OCI-LY3 (cell line): ENCODE data around the gene OR2T35.
A peak's percentile ranks its signal among the peaks of the same experiment; 100 is the strongest.
"Not testable (repeated sequence)": the region's sequence is repeated elsewhere in the genome, so short reads cannot be mapped to it uniquely, and the experiment has no call there.

Experiments used
- H2AFZ ChIP-seq: fragments of 200-600, 300-600 bp; shearing (Covaris generic); 2 replicates; pipeline ENCODE4 v1.6.0; 2014; ENCODE audit warnings: antibody characterized with exemption, low read depth, low read length
- H3K27ac ChIP-seq: fragments of 200-600, 300-600 bp; sonication (generic); 2 replicates; pipeline ENCODE4 v1.5.1; 2014; ENCODE audit warnings: mild to moderate bottlenecking, low read length, moderate library complexity, mixed read lengths
- H3K27me3 ChIP-seq: fragments of 200-600, 300-600 bp; sonication (generic); 2 replicates; pipeline ENCODE4 v1.6.1; 2014; ENCODE audit warnings: low read depth, low read length, mixed read lengths
- H3K36me3 ChIP-seq: fragments of 200-600, 300-600 bp; sonication (generic); replicated peaks from 2 replicates; pipeline ENCODE3; 2014; ENCODE audit warnings: low read depth, low read length, mixed read lengths
- H3K4me1 ChIP-seq: fragments of 300-600, 200-600 bp; sonication (generic); 2 replicates; pipeline ENCODE4 v1.6.1; 2014; ENCODE audit warnings: low read length, mixed read lengths
- H3K4me2 ChIP-seq: fragments of 200-600, 300-600 bp; sonication (generic); 2 replicates; pipeline ENCODE4 v1.6.1; 2014; ENCODE audit warnings: low read length, mixed read lengths
- H3K4me3 ChIP-seq: fragments of 300-600, 200-600 bp; sonication (generic); 2 replicates; pipeline ENCODE4 v1.5.1; 2014; ENCODE audit warnings: antibody characterized with exemption, mild to moderate bottlenecking, low read length, moderate library complexity
- H3K79me2 ChIP-seq: fragments of 300-600, 200-600 bp; shearing (Covaris generic); 2 replicates; pipeline ENCODE4 v1.6.1; 2014; ENCODE audit warnings: mild to moderate bottlenecking, low read length, mixed read lengths
- H3K9ac ChIP-seq: fragments of 300-600, 200-600 bp; shearing (Covaris generic); 2 replicates; pipeline ENCODE4 v1.6.0; 2014; ENCODE audit warnings: mild to moderate bottlenecking, low read length, moderate library complexity
- H3K9me3 ChIP-seq: fragments of 200-600, 300-600 bp; shearing (Covaris generic); 2 replicates; pipeline ENCODE4 v1.6.1; 2014; ENCODE audit warnings: low read length, mixed read lengths; ENCODE audit not compliant: insufficient read depth
- H4K20me1 ChIP-seq: fragments of 200-600, 300-600 bp; sonication (generic); 2 replicates; pipeline ENCODE4 v1.6.1; 2016; ENCODE audit warnings: low read length, mixed read lengths; ENCODE audit not compliant: insufficient read depth
- EZH2phosphoT487 ChIP-seq: fragments of 200-600 bp; shearing (Covaris generic); IDR thresholded peaks from 2 replicates; pipeline ENCODE4 v1.6.1; 2018; ENCODE audit warnings: antibody characterized with exemption, mixed run types, low read depth
- TF ChIP-seq, protein P1 (sequence below): fragments of 200-600, 300-600 bp; sonication (generic); IDR thresholded peaks from 2 replicates; pipeline ENCODE4 v1.5.1; 2014; ENCODE audit warnings: antibody characterized with exemption, low read length, low read depth

Gene OR2T35, protein sequence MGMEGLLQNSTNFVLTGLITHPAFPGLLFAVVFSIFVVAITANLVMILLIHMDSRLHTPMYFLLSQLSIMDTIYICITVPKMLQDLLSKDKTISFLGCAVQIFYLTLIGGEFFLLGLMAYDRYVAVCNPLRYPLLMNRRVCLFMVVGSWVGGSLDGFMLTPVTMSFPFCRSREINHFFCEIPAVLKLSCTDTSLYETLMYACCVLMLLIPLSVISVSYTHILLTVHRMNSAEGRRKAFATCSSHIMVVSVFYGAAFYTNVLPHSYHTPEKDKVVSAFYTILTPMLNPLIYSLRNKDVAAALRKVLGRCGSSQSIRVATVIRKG

DNA sequence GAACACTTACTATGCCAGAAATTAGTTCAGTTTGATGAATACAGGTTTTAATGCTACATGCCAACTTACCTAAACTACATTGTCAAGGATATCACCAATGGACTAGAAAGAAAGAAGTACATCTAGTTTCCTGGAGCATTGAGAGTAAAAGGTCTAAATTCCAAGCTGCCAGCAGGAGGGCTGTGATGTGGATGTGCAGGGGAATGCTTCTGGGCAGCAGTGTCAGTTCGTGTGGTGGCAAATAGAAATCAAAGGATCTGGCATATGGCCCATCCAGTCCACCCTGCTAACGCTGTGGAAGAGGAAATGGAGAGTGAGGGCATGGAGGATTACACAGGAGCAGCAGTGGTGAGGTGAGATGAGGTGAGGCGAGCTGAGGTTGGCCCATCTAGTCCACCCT, at the start of gene OR2T35:
Gene OR2T35 (minus strand): TSS at position 101 of the 400 bp plus-strand sequence. CDS start 6,020 bp downstream, outside the sequence.
- not testable (repeated sequence) for H3K36me3 ChIP-seq, H4K20me1 ChIP-seq, H3K4me3 ChIP-seq, H3K27me3 ChIP-seq, H3K9me3 ChIP-seq, H3K27ac ChIP-seq, H3K79me2 ChIP-seq, H3K9ac ChIP-seq, H3K4me2 ChIP-seq, H2AFZ ChIP-seq, H3K4me1 ChIP-seq

DNA sequence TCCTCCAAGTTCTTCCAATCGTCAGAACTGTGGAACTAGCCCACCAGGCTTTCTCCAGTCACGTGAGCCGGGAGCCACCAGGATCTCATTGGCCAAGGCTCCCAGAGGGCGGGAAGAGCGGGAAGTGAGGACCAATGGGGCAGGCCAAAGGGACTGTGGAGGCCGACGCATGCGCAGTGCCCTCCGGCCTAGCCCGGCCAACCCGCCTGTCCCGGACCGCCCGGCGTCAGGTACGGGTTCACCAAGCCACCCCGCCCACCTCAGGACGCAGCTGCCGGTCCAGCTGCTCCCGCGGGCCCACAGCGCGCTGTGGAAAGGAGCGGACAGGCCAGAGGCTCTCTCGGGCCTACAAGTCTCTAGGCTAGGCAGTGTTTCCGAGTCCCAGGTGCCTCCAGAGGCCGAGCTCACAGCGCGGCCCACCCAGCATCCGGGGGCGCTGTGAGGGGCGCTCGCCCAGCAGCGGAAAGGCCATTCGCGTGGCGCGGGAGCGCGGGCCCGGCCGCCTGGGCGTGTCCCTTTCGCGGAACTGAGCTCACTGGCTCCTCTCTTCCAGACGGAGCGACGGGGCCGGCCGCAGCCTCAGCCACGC, 46.6 kb upstream of the OR2T35 start:
- Histone ChIP-seq H3K36me3 (peaks cover 2% of the 10 kb centered on the region), H3K27ac (no peak overlapping the region), H3K9me3 (peaks cover 3% of the 10 kb centered on the region), H2AFZ (no peak overlapping the region), H3K79me2 (no peaks in the 10 kb centered on the region), H3K4me3 (no peak overlapping the region), H3K9ac (no peak overlapping the region), H4K20me1 (no peaks in the 10 kb centered on the region), H3K4me2 (no peak overlapping the region), H3K27me3 (no peaks in the 10 kb centered on the region), H3K4me1 (peaks cover 28% of the 10 kb centered on the region)
- TF ChIP-seq, protein P1, sequence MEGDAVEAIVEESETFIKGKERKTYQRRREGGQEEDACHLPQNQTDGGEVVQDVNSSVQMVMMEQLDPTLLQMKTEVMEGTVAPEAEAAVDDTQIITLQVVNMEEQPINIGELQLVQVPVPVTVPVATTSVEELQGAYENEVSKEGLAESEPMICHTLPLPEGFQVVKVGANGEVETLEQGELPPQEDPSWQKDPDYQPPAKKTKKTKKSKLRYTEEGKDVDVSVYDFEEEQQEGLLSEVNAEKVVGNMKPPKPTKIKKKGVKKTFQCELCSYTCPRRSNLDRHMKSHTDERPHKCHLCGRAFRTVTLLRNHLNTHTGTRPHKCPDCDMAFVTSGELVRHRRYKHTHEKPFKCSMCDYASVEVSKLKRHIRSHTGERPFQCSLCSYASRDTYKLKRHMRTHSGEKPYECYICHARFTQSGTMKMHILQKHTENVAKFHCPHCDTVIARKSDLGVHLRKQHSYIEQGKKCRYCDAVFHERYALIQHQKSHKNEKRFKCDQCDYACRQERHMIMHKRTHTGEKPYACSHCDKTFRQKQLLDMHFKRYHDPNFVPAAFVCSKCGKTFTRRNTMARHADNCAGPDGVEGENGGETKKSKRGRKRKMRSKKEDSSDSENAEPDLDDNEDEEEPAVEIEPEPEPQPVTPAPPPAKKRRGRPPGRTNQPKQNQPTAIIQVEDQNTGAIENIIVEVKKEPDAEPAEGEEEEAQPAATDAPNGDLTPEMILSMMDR: no peak
- no peak for TF ChIP-seq EZH2phosphoT487

DNA sequence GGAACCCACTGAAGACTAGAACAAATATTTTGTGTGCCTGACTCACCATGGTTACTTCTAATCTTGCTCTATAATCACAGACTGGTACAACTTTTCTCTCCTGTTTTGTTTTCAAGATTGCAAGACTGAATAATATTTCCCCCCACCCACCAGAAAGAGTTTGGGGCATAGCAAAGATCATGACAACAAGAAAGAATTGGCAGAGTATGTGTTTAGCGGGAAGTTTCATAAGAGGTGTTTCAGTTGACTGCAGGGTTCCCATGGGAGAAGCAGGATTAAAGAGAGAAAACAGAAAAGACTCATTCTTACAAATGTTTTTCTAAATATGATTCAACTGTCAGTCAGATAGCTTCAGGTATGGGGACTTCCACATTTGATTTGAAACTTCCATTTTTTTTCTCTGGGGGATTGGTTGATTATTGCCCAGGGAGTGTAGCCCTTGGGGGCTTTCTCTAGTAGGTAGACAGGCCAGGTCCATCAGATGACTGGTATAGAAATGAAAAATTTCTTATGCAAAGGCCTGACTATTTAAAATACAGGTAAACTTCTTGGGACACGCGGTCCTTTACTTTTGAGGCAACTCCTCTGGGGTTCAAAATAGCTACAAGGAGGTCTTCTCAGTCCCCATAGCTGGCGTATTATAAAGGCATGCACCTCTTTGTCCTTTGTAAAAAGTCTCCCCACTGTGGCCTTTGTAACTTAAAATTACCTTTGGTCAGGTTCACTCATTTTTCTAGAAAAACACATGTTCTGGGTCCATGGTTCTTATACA, 43.6 kb upstream of the OR2T35 start:
- H4K20me1 ChIP-seq: no peaks in the 10 kb centered on the region
- no peaks in the 10 kb centered on the region for H3K79me2 ChIP-seq
- H3K4me3 ChIP-seq: no peak overlapping the region; the same call in 1 of the 2 replicates
- peak overlapping the region; percentile 14; the same call in 1 of the 2 replicates for H3K27ac ChIP-seq
- no peaks in the 10 kb centered on the region for H3K27me3 ChIP-seq
- peaks cover 3% of the 10 kb centered on the region for H3K9me3 ChIP-seq
- H3K9ac ChIP-seq: no peak overlapping the region
- H3K4me2 ChIP-seq: peak overlapping the region; percentile 50
- H3K36me3 ChIP-seq: peaks cover 2% of the 10 kb centered on the region
- no peak for TF ChIP-seq EZH2phosphoT487
- TF ChIP-seq, protein P1: no peak
- H3K4me1 ChIP-seq: peaks cover 35% of the 10 kb centered on the region
- H2AFZ ChIP-seq: no peak overlapping the region

DNA sequence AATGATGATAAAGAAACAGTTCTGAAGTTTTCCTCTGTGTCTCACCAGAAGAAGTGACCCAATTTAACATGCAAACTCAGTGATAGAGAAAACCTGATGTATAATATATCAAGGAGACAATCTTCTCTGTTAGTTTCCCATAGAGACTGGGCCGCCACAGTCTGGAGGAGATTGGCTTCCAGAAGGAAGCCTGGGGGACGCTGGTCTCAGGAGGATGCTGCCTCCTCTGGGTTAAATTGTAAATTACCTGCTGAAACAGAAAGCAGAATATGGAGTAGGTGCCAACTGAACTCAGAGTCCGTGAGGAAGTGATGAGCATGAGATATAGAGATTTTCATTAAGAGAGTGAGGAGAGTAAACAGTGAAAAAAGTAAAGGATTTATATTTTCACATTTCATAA, 41.7 kb upstream of the OR2T35 start:
- TF ChIP-seq EZH2phosphoT487: no peak
- TF ChIP-seq, protein P1: peak; percentile 90
- Histone ChIP-seq H3K36me3 (peaks cover 2% of the 10 kb centered on the region), H3K27me3 (0 out of 2 replicates have a peak, but pooled peaks cover under 1% of the 10 kb centered on the region), H4K20me1 (no peaks in the 10 kb centered on the region), H3K27ac (no peak overlapping the region), H3K79me2 (no peaks in the 10 kb centered on the region), H3K4me2 (peak overlapping the region; percentile 39), H3K4me1 (peaks cover 35% of the 10 kb centered on the region), H3K4me3 (peak overlapping the region; percentile 1; the same call in 1 of the 2 replicates), H2AFZ (no peak overlapping the region), H3K9ac (no peak overlapping the region), H3K9me3 (peaks cover 3% of the 10 kb centered on the region)
